SK-N-SH (cell line): ENCODE data around the gene FARSA. TPM values are rescaled to one million over a fixed set of nuclear protein-coding genes. Genes with fewer than 3 reads are reported as not detected.

Experiments used
- CTCF ChIA-PET: fragments of 300-600, 350-600 bp; formaldehyde crosslinking; extraction: SDS; loops from one replicate; lab custom pipeline; 2021; lab: Yijun Ruan, JAX
- POLR2A ChIA-PET: fragments of 350-600 bp; sonication (Branson Sonifier 250); formaldehyde crosslinking; extraction: SDS; loops from one replicate; lab custom pipeline; 2020; ENCODE audit warnings: antibody characterized with exemption, inconsistent platforms; lab: Yijun Ruan, JAX
- DNase-seq: peaks from one replicate; pipeline ENCODE4 v3.0.0; 2012
- H2AFZ ChIP-seq: fragments of 200-600 bp; sonication (generic); 2 replicates; pipeline ENCODE4 v1.8.1; 2016; ENCODE audit warnings: antibody characterized with exemption, mild to moderate bottlenecking, low read depth
- H3F3A ChIP-seq: fragments of 200-600 bp; sonication (generic); replicated peaks from 2 replicates; pipeline ENCODE3; 2016; ENCODE audit warnings: antibody characterized with exemption, mild to moderate bottlenecking; ENCODE audit not compliant: insufficient read depth
- H3K27ac ChIP-seq, 2 experiments: fragments of 200-500 bp in 1 of 2; fragments of 200-600 bp in 1 of 2; sonication (Bioruptor generic) in 1 of 2; sonication (generic), shearing (Covaris generic) in 1 of 2; 2 replicates each; pipeline versions ENCODE4 v1.5.1 to v1.6.1; 2014 to 2016; ENCODE audit warnings: low read depth in 2 of 2, inconsistent platforms in 1 of 2, low read length in 1 of 2, mild to moderate bottlenecking in 1 of 2, mixed read lengths in 1 of 2
- H3K27me3 ChIP-seq: fragments of 200-600 bp; sonication (generic), shearing (Covaris generic); 2 replicates; pipeline ENCODE4 v1.6.1; 2016; ENCODE audit warnings: mixed run types; ENCODE audit not compliant: insufficient read depth
- H3K36me3 ChIP-seq, 2 experiments: fragments of 200-500 bp in 1 of 2; fragments of 200-600 bp in 1 of 2; sonication (Bioruptor generic) in 1 of 2; sonication (generic) in 1 of 2; replicated peaks in 1 of 2; 2 replicates each; pipeline versions ENCODE3 to v1.5.1; 2014 to 2016; ENCODE audit warnings: low read length in 1 of 2, mild to moderate bottlenecking in 1 of 2; ENCODE audit not compliant: insufficient read depth in 2 of 2, control insufficient read depth in 1 of 2
- H3K4me1 ChIP-seq, 2 experiments: fragments of 200-500 bp in 1 of 2; fragments of 200-600 bp in 1 of 2; sonication (Bioruptor generic) in 1 of 2; sonication (generic), shearing (Covaris generic) in 1 of 2; 2 replicates each; pipeline versions ENCODE4 v1.5.1 to v1.6.1; 2014 to 2016; ENCODE audit warnings: low read depth in 1 of 2, low read length in 1 of 2, mixed run types in 1 of 2; ENCODE audit not compliant: insufficient read depth in 2 of 2, control insufficient read depth in 1 of 2
- H3K4me2 ChIP-seq: fragments of 200-600 bp; sonication (generic), shearing (Covaris generic); 2 replicates; pipeline ENCODE4 v1.6.1; 2017; ENCODE audit warnings: mixed run types
- H3K4me3 ChIP-seq, 2 experiments: fragments of 200-500 bp in 1 of 2; fragments of 200-600 bp in 1 of 2; sonication (Bioruptor generic) in 1 of 2; sonication (generic), shearing (Covaris generic) in 1 of 2; 2 replicates each; pipeline versions ENCODE4 v1.5.1 to v1.8.1; 2014 to 2016; ENCODE audit warnings: low read depth in 2 of 2, inconsistent platforms in 1 of 2, low read length in 1 of 2, mild to moderate bottlenecking in 1 of 2, mixed read lengths in 1 of 2, moderate library complexity in 1 of 2
- H3K79me2 ChIP-seq: fragments of 200-600 bp; sonication (generic); 2 replicates; pipeline ENCODE4 v1.8.1; 2017; ENCODE audit warnings: mild to moderate bottlenecking; ENCODE audit not compliant: insufficient read depth
- H3K9ac ChIP-seq: fragments of 200-600 bp; sonication (generic); 2 replicates; pipeline ENCODE4 v1.6.1; 2017; ENCODE audit warnings: mixed run types
- H3K9me2 ChIP-seq: fragments of 200-600 bp; sonication (generic); 2 replicates; pipeline ENCODE4 v1.6.1; 2017; ENCODE audit warnings: mixed run types
- H3K9me3 ChIP-seq: fragments of 200-600 bp; sonication (generic); 2 replicates; pipeline ENCODE4 v1.6.1; 2017; ENCODE audit warnings: mixed run types, mild to moderate bottlenecking, moderate library complexity
- H4K20me1 ChIP-seq: fragments of 200-600 bp; sonication (generic); 2 replicates; pipeline ENCODE4 v1.6.1; 2017; ENCODE audit warnings: mild to moderate bottlenecking, mixed run types; ENCODE audit not compliant: insufficient read depth
- CHD2 ChIP-seq: fragments of 150-350 bp; IDR thresholded peaks from 2 replicates; pipeline ENCODE4 v1.6.1; 2018; ENCODE audit warnings: low read length; ENCODE audit not compliant: partially characterized antibody
- EP300 ChIP-seq, 2 experiments: IDR thresholded peaks; 2 replicates each; pipeline versions ENCODE4 v1.4.0 to v1.6.1; 2012; ENCODE audit warnings: borderline replicate concordance in 1 of 2, low read depth in 1 of 2, low read length in 1 of 2
- GABPA ChIP-seq: IDR thresholded peaks from 2 replicates; pipeline ENCODE4 v1.4.0; 2012; ENCODE audit warnings: low read depth, mild to moderate bottlenecking
- GATA2 ChIP-seq: sonication (generic); formaldehyde crosslinking; IDR thresholded peaks from 2 replicates; pipeline ENCODE4 v1.5.0; 2020; ENCODE audit warnings: mild to moderate bottlenecking, missing genetic modification reagents
- IRF3 ChIP-seq: fragments of 150-350 bp; IDR thresholded peaks from 2 replicates; pipeline ENCODE4 v1.6.1; 2016; ENCODE audit warnings: mild to moderate bottlenecking, low read depth, low read length
- MEF2A ChIP-seq: IDR thresholded peaks from 2 replicates; pipeline ENCODE4 v1.4.0; 2012; ENCODE audit warnings: low read depth, borderline replicate concordance
- NFIC ChIP-seq: IDR thresholded peaks from 2 replicates; pipeline ENCODE4 v1.4.0; 2012; ENCODE audit warnings: borderline replicate concordance
- NRF1 ChIP-seq: IDR thresholded peaks from 2 replicates; pipeline ENCODE4 v1.6.1; 2012; ENCODE audit warnings: low read depth, mild to moderate bottlenecking, low read length
- SIN3A ChIP-seq: IDR thresholded peaks from 2 replicates; pipeline ENCODE4 v1.6.1; 2012; ENCODE audit warnings: low read depth, mild to moderate bottlenecking, low read length, moderate library complexity, borderline replicate concordance
- TCF12 ChIP-seq: IDR thresholded peaks from 2 replicates; pipeline ENCODE4 v1.4.0; 2012
- ZBTB33 ChIP-seq: IDR thresholded peaks from 2 replicates; pipeline ENCODE4 v1.4.0; 2012; ENCODE audit warnings: low read depth, borderline replicate concordance
- WGBS: methylation state at CpG from one replicate; pipeline ENCODE4 v1.1.6; 2017; ENCODE audit warnings: low lambda C conversion rate; 5-methylcytosine and 5-hydroxymethylcytosine counted together
- polyA plus RNA-seq, 3 experiments: library from polyadenylated mRNA; depleted of rRNA; stranded (reverse); fragments of >200 nt; gene quantifications; 2 replicates each; pipeline ENCODE4 v1.2.3, GENCODE V29; 2012

FARSA gene
- polyA plus RNA-seq, 1 of the 3 experiments (the other 2 are of a cell fraction) = 170 TPM

GRCh38 chr19:12954612-12954962 lies 21.1 kb upstream of the FARSA start:
- 42% methylated on average over 1 of the region's 1 CpG for WGBS
- no peak overlapping the region for H3K9ac ChIP-seq
- CTCF ChIA-PET = interaction anchor here (1.1 to 5.6 kb wide), 6 partner anchors 11 to 140 kb away, joined by 3 to 55 read pairs (median 4); partner anchors contain the start of gene GCDH

GRCh38 chr19:12953799-12954611 lies 20.5 kb upstream of the FARSA start:
- peaks cover 12 to 36% of the 10 kb centered on the region in 2 experiments for H3K36me3 ChIP-seq
- H3K9ac ChIP-seq = peak overlapping the region; percentile 60; the same call in 1 of the 2 replicates
- H3K27me3 ChIP-seq = no peaks in the 10 kb centered on the region
- peaks cover 72% of the 10 kb centered on the region for H3F3A ChIP-seq
- H3K4me3 ChIP-seq = no peak overlapping the region
- no peak overlapping the region for H2AFZ ChIP-seq
- no peak for DNase-seq
- H4K20me1 ChIP-seq = peaks cover 5% of the 10 kb centered on the region; the same call in 1 of the 2 replicates
- CTCF ChIA-PET = interaction anchor here (1.1 to 5.6 kb wide), 10 partner anchors 10 to 140 kb away, joined by 3 to 55 read pairs (median 4); partner anchors contain the start of gene GCDH
- peaks cover 32 to 39% of the 10 kb centered on the region in 2 experiments for H3K4me1 ChIP-seq
- peak overlapping the region; percentile 96 for H3K4me2 ChIP-seq
- peak overlapping the region; percentile 93 to 97 for H3K27ac ChIP-seq
- no peaks in the 10 kb centered on the region for H3K9me2 ChIP-seq
- peaks cover 64% of the 10 kb centered on the region for H3K79me2 ChIP-seq
- no peaks in the 10 kb centered on the region for H3K9me3 ChIP-seq
- TF ChIP-seq GATA2 (CRISPR knock-in tag) (peak; percentile 50), ZBTB33 (no peak), SIN3A (no peak), NFIC (peak; percentile 27; the same call in 1 of the 2 replicates)
- POLR2A ChIA-PET = interaction anchor here (1.0 to 1.5 kb wide), 6 partner anchors 8 to 198 kb away, joined by 3 to 9 read pairs (median 3); partner anchors contain the start of gene CALR
- WGBS = 67% methylated on average over 12 of the region's 12 CpGs

More at GRCh38 chr19:12954612-12954962, 21.1 kb upstream of the FARSA start:
- DNase-seq = no peak
- Histone ChIP-seq H3K27me3 (no peaks in the 10 kb centered on the region), H3K79me2 (peaks cover 64% of the 10 kb centered on the region), H3K36me3 (peaks cover 6 to 30% of the 10 kb centered on the region in 2 experiments), H3K9me3 (no peaks in the 10 kb centered on the region), H3K4me2 (peak overlapping the region; percentile 96), H2AFZ (no peak overlapping the region), H3K27ac (peak overlapping the region; percentile 93 to 97), H3K9me2 (no peaks in the 10 kb centered on the region), H3F3A (peaks cover 72% of the 10 kb centered on the region), H3K4me3 (no peak overlapping the region), H3K4me1 (peaks cover 32 to 39% of the 10 kb centered on the region in 2 experiments), H4K20me1 (peaks cover 5% of the 10 kb centered on the region; the same call in 1 of the 2 replicates)
- POLR2A ChIA-PET = interaction anchor here (1.1 to 1.5 kb wide), 5 partner anchors 8 to 198 kb away, joined by 3 to 9 read pairs (median 3); partner anchors contain the start of gene CALR
- TF ChIP-seq MEF2A = no peak
- no peak for TF ChIP-seq TCF12
- TF ChIP-seq CHD2 = no peak
- no peak for TF ChIP-seq NRF1
- TF ChIP-seq IRF3 = no peak
- TF ChIP-seq EP300 (IDR thresholded peaks at IDR 0.05; ENCODE audit: borderline replicate concordance in 1 of 2, low read depth in 1 of 2, low read length in 1 of 2) = no peak
- TF ChIP-seq NFIC = no peak
- TF ChIP-seq GABPA = no peak
